Measurements from ENCODE around the gene SEL1L3.

The SEL1L3 gene

DNA sequence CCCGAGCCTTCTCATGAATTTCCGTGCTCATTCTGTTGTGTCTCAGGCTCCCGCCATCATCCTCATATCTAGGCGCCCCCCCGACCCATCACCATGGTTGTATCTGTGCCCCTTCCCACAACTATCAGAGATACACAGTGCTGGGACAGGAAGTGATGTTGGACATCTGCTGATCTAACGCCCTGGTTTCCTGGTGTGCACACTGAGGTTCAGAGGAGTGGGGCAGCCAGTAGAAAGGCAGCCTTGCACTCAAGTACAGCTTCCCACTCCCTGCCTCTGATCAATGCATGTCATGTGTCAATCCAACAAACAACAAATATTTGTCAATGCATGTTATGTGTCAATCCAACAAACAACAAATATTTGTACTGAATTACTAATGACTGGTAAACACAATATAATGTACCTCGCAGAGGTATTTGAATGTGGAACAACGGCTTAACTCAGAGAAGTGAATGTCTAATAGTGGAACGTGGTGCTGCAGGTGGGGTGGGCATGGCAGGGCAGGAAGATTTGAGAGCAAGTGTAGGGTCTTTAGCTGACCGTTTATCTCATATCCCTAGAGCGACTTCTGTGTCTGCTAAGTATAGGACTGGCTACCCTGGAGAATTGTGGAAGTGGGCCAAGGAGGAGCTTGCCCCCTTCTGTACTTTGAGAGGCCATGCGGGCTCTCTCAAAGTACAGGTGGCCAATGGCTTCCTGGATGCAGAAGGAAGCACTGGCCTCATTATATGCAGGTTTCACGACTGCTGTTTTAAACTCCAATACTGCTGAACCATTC is 10.3 kb upstream of the SEL1L3 start (continued):
- TF ChIP-seq, protein P1, sequence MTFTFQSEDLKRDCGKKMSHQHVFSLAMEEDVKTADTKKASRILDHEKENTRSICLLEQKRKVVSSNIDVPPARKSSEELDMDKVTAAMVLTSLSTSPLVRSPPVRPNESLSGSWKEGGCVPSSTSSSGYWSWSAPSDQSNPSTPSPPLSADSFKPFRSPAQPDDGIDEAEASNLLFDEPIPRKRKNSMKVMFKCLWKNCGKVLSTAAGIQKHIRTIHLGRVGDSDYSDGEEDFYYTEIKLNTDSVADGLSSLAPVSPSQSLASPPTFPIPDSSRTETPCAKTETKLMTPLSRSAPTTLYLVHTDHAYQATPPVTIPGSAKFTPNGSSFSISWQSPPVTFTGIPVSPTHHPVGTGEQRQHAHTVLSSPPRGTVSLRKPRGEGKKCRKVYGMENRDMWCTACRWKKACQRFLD (tag by site-specific recombination; IDR thresholded peaks at IDR 0.05): no peak
- no peak for TF ChIP-seq SP2 (tag by site-specific recombination; IDR thresholded peaks at IDR 0.05)
- TF ChIP-seq, protein P2, sequence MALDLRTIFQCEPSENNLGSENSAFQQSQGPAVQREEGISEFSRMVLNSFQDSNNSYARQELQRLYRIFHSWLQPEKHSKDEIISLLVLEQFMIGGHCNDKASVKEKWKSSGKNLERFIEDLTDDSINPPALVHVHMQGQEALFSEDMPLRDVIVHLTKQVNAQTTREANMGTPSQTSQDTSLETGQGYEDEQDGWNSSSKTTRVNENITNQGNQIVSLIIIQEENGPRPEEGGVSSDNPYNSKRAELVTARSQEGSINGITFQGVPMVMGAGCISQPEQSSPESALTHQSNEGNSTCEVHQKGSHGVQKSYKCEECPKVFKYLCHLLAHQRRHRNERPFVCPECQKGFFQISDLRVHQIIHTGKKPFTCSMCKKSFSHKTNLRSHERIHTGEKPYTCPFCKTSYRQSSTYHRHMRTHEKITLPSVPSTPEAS (tag by site-specific recombination; IDR thresholded peaks at IDR 0.05): no peak
- no peak for TF ChIP-seq KLF8 (tag by site-specific recombination; IDR thresholded peaks at IDR 0.05)
- no peak for TF ChIP-seq ZNF121 (tag by site-specific recombination; IDR thresholded peaks at IDR 0.05)
- no peak for TF ChIP-seq ZFP41 (tag by site-specific recombination; IDR thresholded peaks at IDR 0.05; ENCODE audit: borderline replicate concordance)

DNA sequence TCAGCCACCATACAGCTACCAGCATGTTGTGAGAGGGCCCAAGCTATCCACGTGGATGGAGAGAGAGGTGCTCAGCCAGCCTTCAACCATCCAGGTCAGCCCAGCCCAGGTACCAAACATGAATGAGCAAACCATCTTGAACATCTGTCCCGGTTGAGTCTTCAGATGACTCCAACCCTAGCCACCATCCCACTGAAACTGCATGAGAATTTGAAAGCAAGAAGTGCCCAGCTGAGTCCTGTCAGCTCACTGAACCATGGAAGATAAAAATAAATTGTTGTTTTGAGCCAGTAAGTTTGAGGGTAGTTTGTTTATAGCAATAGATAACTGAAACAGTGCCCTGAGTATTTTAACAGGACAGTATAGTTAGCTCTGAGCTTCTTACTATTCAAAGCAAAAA is 7.3 kb upstream of the SEL1L3 start:
- TF ChIP-seq SCRT1 (tag by site-specific recombination; IDR thresholded peaks at IDR 0.05; ENCODE audit: borderline replicate concordance): no peak
- TF ChIP-seq, protein P2 (tag by site-specific recombination; IDR thresholded peaks at IDR 0.05): no peak
- no peak for TF ChIP-seq ZNF660 (tag by site-specific recombination; IDR thresholded peaks at IDR 0.05)
- TF ChIP-seq ZNF521 (tag by site-specific recombination; IDR thresholded peaks at IDR 0.05): no peak
- TF ChIP-seq, protein P3, sequence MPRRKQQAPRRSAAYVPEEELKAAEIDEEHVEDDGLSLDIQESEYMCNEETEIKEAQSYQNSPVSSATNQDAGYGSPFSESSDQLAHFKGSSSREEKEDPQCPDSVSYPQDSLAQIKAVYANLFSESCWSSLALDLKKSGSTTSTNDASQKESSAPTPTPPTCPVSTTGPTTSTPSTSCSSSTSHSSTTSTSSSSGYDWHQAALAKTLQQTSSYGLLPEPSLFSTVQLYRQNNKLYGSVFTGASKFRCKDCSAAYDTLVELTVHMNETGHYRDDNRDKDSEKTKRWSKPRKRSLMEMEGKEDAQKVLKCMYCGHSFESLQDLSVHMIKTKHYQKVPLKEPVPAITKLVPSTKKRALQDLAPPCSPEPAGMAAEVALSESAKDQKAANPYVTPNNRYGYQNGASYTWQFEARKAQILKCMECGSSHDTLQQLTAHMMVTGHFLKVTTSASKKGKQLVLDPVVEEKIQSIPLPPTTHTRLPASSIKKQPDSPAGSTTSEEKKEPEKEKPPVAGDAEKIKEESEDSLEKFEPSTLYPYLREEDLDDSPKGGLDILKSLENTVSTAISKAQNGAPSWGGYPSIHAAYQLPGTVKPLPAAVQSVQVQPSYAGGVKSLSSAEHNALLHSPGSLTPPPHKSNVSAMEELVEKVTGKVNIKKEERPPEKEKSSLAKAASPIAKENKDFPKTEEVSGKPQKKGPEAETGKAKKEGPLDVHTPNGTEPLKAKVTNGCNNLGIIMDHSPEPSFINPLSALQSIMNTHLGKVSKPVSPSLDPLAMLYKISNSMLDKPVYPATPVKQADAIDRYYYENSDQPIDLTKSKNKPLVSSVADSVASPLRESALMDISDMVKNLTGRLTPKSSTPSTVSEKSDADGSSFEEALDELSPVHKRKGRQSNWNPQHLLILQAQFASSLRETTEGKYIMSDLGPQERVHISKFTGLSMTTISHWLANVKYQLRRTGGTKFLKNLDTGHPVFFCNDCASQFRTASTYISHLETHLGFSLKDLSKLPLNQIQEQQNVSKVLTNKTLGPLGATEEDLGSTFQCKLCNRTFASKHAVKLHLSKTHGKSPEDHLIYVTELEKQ (tag by site-specific recombination; IDR thresholded peaks at IDR 0.05; ENCODE audit: borderline replicate concordance): no peak
- TF ChIP-seq, protein P4, sequence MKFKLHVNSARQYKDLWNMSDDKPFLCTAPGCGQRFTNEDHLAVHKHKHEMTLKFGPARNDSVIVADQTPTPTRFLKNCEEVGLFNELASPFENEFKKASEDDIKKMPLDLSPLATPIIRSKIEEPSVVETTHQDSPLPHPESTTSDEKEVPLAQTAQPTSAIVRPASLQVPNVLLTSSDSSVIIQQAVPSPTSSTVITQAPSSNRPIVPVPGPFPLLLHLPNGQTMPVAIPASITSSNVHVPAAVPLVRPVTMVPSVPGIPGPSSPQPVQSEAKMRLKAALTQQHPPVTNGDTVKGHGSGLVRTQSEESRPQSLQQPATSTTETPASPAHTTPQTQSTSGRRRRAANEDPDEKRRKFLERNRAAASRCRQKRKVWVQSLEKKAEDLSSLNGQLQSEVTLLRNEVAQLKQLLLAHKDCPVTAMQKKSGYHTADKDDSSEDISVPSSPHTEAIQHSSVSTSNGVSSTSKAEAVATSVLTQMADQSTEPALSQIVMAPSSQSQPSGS (tag by site-specific recombination; IDR thresholded peaks at IDR 0.05; ENCODE audit: low read depth): no peak
- TF ChIP-seq GLI2 (tag by site-specific recombination; IDR thresholded peaks at IDR 0.05; ENCODE audit: borderline replicate concordance, low read depth): no peak
- TF ChIP-seq SP7 (tag by site-specific recombination; IDR thresholded peaks at IDR 0.05): no peak
- TF ChIP-seq ZNF324 (tag by site-specific recombination; IDR thresholded peaks at IDR 0.05): no peak
- no peak for TF ChIP-seq SALL2 (tag by site-specific recombination; IDR thresholded peaks at IDR 0.05; ENCODE audit: borderline replicate concordance)
- TF ChIP-seq ZNF274 (IDR thresholded peaks at IDR 0.05; ENCODE audit: low read length): no peak
- no peak for TF ChIP-seq ZNF274 (tag by site-specific recombination; IDR thresholded peaks at IDR 0.05; ENCODE audit: borderline replicate concordance)
- TF ChIP-seq, protein P5, sequence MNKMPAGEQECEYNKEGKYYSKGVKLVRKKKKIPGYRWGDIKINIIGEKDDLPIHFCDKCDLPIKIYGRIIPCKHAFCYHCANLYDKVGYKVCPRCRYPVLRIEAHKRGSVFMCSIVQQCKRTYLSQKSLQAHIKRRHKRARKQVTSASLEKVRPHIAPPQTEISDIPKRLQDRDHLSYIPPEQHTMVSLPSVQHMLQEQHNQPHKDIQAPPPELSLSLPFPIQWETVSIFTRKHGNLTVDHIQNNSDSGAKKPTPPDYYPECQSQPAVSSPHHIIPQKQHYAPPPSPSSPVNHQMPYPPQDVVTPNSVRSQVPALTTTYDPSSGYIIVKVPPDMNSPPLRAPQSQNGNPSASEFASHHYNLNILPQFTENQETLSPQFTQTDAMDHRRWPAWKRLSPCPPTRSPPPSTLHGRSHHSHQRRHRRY (tag by site-specific recombination; IDR thresholded peaks at IDR 0.05): no peak
- no peak for TF ChIP-seq ZNF658 (tag by site-specific recombination; IDR thresholded peaks at IDR 0.05)
- TF ChIP-seq ZNF677 (tag by site-specific recombination; IDR thresholded peaks at IDR 0.05): no peak
- TF ChIP-seq ZNF221 (tag by site-specific recombination; IDR thresholded peaks at IDR 0.05; ENCODE audit: borderline replicate concordance): no peak
- no peak for TF ChIP-seq ZSCAN16 (tag by site-specific recombination; IDR thresholded peaks at IDR 0.05)
- no peak for TF ChIP-seq ZNF292 (tag by site-specific recombination; IDR thresholded peaks at IDR 0.05; ENCODE audit: borderline replicate concordance, low read depth)
- TF ChIP-seq ZXDB (tag by site-specific recombination; IDR thresholded peaks at IDR 0.05): no peak

More for the DNA sequence above, 7.3 kb upstream of the SEL1L3 start:
- POLR2A ChIA-PET: no interaction called here
- no peaks in the 10 kb centered on the region for H3K9me3 ChIP-seq (ENCODE audit: control insufficient read depth, insufficient read depth, low read depth, low read length)
- no peaks in the 10 kb centered on the region for H3K36me3 ChIP-seq (ENCODE audit: control insufficient read depth in 2 of 2, insufficient read depth in 1 of 2, low read length in 2 of 2)
- H3K27ac ChIP-seq (ENCODE audit: extremely low read depth, low read depth, low read length): no peak overlapping the region
- CTCF ChIA-PET: interaction anchor here (1.5 kb wide), 1 partner anchor 75 kb away, joined by 3 read pairs; no protein-coding TSS in a partner anchor
- H3K4me3 ChIP-seq (ENCODE audit: low read depth, low read length): no peak overlapping the region
- no peaks in the 10 kb centered on the region for H3K4me1 ChIP-seq (ENCODE audit: control insufficient read depth, insufficient read depth, low read length)
